GM23338 (cell line): ENCODE measurements around the gene ADAMTS15.
A peak's percentile ranks its signal among the peaks of the same experiment; 100 is the strongest.

Experiments
- CREB1 ChIP-seq: fragments of 250-450 bp; sonication (Bioruptor Pico); IDR thresholded peaks from 2 replicates; pipeline ENCODE4 v1.5.0; 2020; ENCODE audit warnings: low read depth, mild to moderate bottlenecking, moderate library complexity
- EZH2 ChIP-seq: fragments of 200-600 bp; sonication (generic); IDR thresholded peaks from one replicate; pipeline ENCODE4 v1.8.0; 2017; ENCODE audit warnings: antibody characterized with exemption, mild to moderate bottlenecking, low read depth; ENCODE audit not compliant: unreplicated experiment
- EZH2phosphoT487 ChIP-seq: fragments of 200-600 bp; sonication (generic); IDR thresholded peaks from one replicate; pipeline ENCODE4 v1.8.1; 2018; ENCODE audit warnings: antibody characterized with exemption; ENCODE audit not compliant: unreplicated experiment
- JUNB ChIP-seq: IDR thresholded peaks from one replicate; pipeline ENCODE4 v1.6.1; 2016; ENCODE audit warnings: antibody characterized with exemption; ENCODE audit not compliant: unreplicated experiment
- NANOG ChIP-seq: IDR thresholded peaks from 2 replicates; pipeline ENCODE4 v1.6.1; 2016; ENCODE audit warnings: antibody characterized with exemption, borderline replicate concordance
- POLR2AphosphoS5 ChIP-seq: IDR thresholded peaks from 2 replicates; pipeline ENCODE4 v1.6.1; 2016; ENCODE audit warnings: antibody characterized with exemption, low read depth
- ZNF462 ChIP-seq: fragments of 250-450 bp; sonication (Bioruptor Pico); IDR thresholded peaks from 2 replicates; pipeline ENCODE4 v1.5.0; 2020; ENCODE audit warnings: mild to moderate bottlenecking, moderate library complexity
- TF ChIP-seq, protein P1 (sequence below), 2 experiments: fragments of 200-600 bp in 1 of 2; sonication (generic) in 1 of 2; conservative IDR thresholded peaks; 2 replicates each; pipeline versions ENCODE4 v1.5.1 to v1.6.1; 2016 to 2017; ENCODE audit warnings: antibody characterized with exemption in 2 of 2, low read depth in 2 of 2, mild to moderate bottlenecking in 2 of 2, moderate library complexity in 1 of 2
- TF ChIP-seq, protein P2 (sequence below): IDR thresholded peaks from one replicate; pipeline ENCODE4 v1.6.1; 2018; ENCODE audit warnings: antibody characterized with exemption; ENCODE audit not compliant: unreplicated experiment

GRCh38 chr11:130449310-130449990 lies 1.0 kb downstream of the ADAMTS15 start:
- TF ChIP-seq NANOG, result no peak
- TF ChIP-seq, protein P1, sequence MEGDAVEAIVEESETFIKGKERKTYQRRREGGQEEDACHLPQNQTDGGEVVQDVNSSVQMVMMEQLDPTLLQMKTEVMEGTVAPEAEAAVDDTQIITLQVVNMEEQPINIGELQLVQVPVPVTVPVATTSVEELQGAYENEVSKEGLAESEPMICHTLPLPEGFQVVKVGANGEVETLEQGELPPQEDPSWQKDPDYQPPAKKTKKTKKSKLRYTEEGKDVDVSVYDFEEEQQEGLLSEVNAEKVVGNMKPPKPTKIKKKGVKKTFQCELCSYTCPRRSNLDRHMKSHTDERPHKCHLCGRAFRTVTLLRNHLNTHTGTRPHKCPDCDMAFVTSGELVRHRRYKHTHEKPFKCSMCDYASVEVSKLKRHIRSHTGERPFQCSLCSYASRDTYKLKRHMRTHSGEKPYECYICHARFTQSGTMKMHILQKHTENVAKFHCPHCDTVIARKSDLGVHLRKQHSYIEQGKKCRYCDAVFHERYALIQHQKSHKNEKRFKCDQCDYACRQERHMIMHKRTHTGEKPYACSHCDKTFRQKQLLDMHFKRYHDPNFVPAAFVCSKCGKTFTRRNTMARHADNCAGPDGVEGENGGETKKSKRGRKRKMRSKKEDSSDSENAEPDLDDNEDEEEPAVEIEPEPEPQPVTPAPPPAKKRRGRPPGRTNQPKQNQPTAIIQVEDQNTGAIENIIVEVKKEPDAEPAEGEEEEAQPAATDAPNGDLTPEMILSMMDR (conservative IDR thresholded peaks at IDR 0.05; ENCODE audit: low read depth in 2 of 2), result no peak
- TF ChIP-seq, protein P2, sequence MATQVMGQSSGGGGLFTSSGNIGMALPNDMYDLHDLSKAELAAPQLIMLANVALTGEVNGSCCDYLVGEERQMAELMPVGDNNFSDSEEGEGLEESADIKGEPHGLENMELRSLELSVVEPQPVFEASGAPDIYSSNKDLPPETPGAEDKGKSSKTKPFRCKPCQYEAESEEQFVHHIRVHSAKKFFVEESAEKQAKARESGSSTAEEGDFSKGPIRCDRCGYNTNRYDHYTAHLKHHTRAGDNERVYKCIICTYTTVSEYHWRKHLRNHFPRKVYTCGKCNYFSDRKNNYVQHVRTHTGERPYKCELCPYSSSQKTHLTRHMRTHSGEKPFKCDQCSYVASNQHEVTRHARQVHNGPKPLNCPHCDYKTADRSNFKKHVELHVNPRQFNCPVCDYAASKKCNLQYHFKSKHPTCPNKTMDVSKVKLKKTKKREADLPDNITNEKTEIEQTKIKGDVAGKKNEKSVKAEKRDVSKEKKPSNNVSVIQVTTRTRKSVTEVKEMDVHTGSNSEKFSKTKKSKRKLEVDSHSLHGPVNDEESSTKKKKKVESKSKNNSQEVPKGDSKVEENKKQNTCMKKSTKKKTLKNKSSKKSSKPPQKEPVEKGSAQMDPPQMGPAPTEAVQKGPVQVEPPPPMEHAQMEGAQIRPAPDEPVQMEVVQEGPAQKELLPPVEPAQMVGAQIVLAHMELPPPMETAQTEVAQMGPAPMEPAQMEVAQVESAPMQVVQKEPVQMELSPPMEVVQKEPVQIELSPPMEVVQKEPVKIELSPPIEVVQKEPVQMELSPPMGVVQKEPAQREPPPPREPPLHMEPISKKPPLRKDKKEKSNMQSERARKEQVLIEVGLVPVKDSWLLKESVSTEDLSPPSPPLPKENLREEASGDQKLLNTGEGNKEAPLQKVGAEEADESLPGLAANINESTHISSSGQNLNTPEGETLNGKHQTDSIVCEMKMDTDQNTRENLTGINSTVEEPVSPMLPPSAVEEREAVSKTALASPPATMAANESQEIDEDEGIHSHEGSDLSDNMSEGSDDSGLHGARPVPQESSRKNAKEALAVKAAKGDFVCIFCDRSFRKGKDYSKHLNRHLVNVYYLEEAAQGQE, result no peak
- TF ChIP-seq POLR2AphosphoS5, result no peak
- peak; percentile 43 for TF ChIP-seq EZH2
- no peak for TF ChIP-seq JUNB
- TF ChIP-seq CREB1 (CRISPR knock-in tag), result no peak
- no peak for TF ChIP-seq EZH2phosphoT487
- TF ChIP-seq ZNF462 (CRISPR knock-in tag), result no peak
